CD14-positive monocyte (primary cell): Measurements from ENCODE around the gene TNNI3K. TPM values are rescaled to one million over a fixed set of nuclear protein-coding genes. Genes with fewer than 3 reads are reported as not detected.

Experiments used
- DNase-seq, 3 donors: peaks; one replicate each; pipeline ENCODE4 v3.0.0-alpha.2; 2011 to 2022
- H2AFZ ChIP-seq: 2 replicates; pipeline ENCODE4 v1.6.0; 2012; ENCODE audit warnings: mild to moderate bottlenecking, low read depth, low read length, inconsistent platforms; ENCODE audit not compliant: insufficient read depth, poor library complexity, severe bottlenecking
- H3K27ac ChIP-seq, 2 donors: 1 replicate in 1 of 2; 2 replicates in 1 of 2; pipeline ENCODE4 v1.5.1; 2012 to 2013; ENCODE audit warnings: low read length in 2 of 2, control low read depth in 1 of 2, inconsistent platforms in 1 of 2, low read depth in 1 of 2, mild to moderate bottlenecking in 1 of 2
- H3K27me3 ChIP-seq, 2 donors: one replicate each; pipeline versions ENCODE4 v1.6.0 to v1.6.1; 2011 to 2013; ENCODE audit warnings: low read length in 2 of 2; ENCODE audit not compliant: control insufficient read depth in 2 of 2, insufficient read depth in 2 of 2
- H3K36me3 ChIP-seq, 2 donors: replicated peaks in 1 of 2; 1 replicate in 1 of 2; 2 replicates in 1 of 2; pipeline versions ENCODE4 v1.5.1 to v1.6.1; 2012 to 2013; ENCODE audit warnings: low read length in 2 of 2, control low read depth in 1 of 2, inconsistent platforms in 1 of 2, mild to moderate bottlenecking in 1 of 2; ENCODE audit not compliant: insufficient read depth in 2 of 2, control insufficient read depth in 1 of 2
- H3K4me1 ChIP-seq, 2 donors: 1 replicate in 1 of 2; 2 replicates in 1 of 2; pipeline versions ENCODE4 v1.5.1 to v1.6.1; 2012 to 2013; ENCODE audit warnings: low read length in 2 of 2, control low read depth in 1 of 2, inconsistent platforms in 1 of 2, mild to moderate bottlenecking in 1 of 2, moderate library complexity in 1 of 2; ENCODE audit not compliant: insufficient read depth in 2 of 2, control insufficient read depth in 1 of 2
- H3K4me2 ChIP-seq: replicated peaks from 2 replicates; pipeline ENCODE3; 2012; ENCODE audit warnings: low read length, moderate library complexity, mild to moderate bottlenecking; ENCODE audit not compliant: poor library complexity, severe bottlenecking; ENCODE audit errors: extremely low read depth
- H3K4me3 ChIP-seq, 3 experiments: fragments of 200-600 bp in 1 of 3; sonication (generic) in 1 of 3; replicated peaks in 1 of 3; 1 replicate in 2 of 3; 2 replicates in 1 of 3; pipeline ENCODE4 v1.5.1; 2011 to 2013; ENCODE audit warnings: low read length in 3 of 3, mild to moderate bottlenecking in 3 of 3, control low read depth in 2 of 3, low read depth in 2 of 3, inconsistent platforms in 1 of 3, moderate library complexity in 1 of 3
- H3K79me2 ChIP-seq: 2 replicates; pipeline ENCODE4 v1.6.0; 2012; ENCODE audit warnings: mild to moderate bottlenecking, control low read depth, inconsistent platforms, low read length, moderate library complexity; ENCODE audit not compliant: insufficient read depth
- H3K9ac ChIP-seq: 2 replicates; pipeline ENCODE4 v1.6.0; 2017; ENCODE audit warnings: low read length, mild to moderate bottlenecking; ENCODE audit not compliant: insufficient read depth, poor library complexity, severe bottlenecking
- H3K9me3 ChIP-seq, 2 donors: replicated peaks in 1 of 2; 1 replicate in 1 of 2; 2 replicates in 1 of 2; pipeline versions ENCODE4 v1.5.1 to v1.6.1; 2012 to 2013; ENCODE audit warnings: low read length in 2 of 2, control low read depth in 1 of 2; ENCODE audit not compliant: control insufficient read depth in 1 of 2, insufficient read depth in 1 of 2
- H4K20me1 ChIP-seq: 2 replicates; pipeline ENCODE4 v1.6.0; 2012; ENCODE audit warnings: mild to moderate bottlenecking, low read length, control low read depth, moderate library complexity; ENCODE audit not compliant: insufficient read depth
- H3K27ac Mint-ChIP-seq, 7 donors: one replicate each; pipeline ENCODE4 v1.8.0; 2020; ENCODE audit warnings: mild to moderate bottlenecking in 7 of 7, mixed read lengths in 7 of 7, moderate library complexity in 6 of 7, inconsistent platforms in 2 of 7
- H3K27me3 Mint-ChIP-seq, 3 donors: one replicate each; pipeline ENCODE4 v1.8.0; 2021 to 2022; ENCODE audit warnings: low read depth in 3 of 3, mild to moderate bottlenecking in 3 of 3, mixed read lengths in 3 of 3, moderate library complexity in 3 of 3, inconsistent platforms in 1 of 3
- H3K36me3 Mint-ChIP-seq, 2 donors: one replicate each; pipeline ENCODE4 v1.8.0; 2020; ENCODE audit warnings: mixed read lengths in 2 of 2, inconsistent platforms in 1 of 2, mild to moderate bottlenecking in 1 of 2
- H3K4me1 Mint-ChIP-seq: one replicate; pipeline ENCODE4 v1.8.0; 2020; ENCODE audit warnings: mild to moderate bottlenecking, mixed read lengths
- H3K4me3 Mint-ChIP-seq, 2 donors: one replicate each; pipeline ENCODE4 v1.8.0; 2020; ENCODE audit warnings: mild to moderate bottlenecking in 2 of 2, mixed read lengths in 2 of 2, moderate library complexity in 1 of 2
- H3K9me3 Mint-ChIP-seq, 7 donors: one replicate each; pipeline ENCODE4 v1.8.0; 2020 to 2022; ENCODE audit warnings: mixed read lengths in 7 of 7, mild to moderate bottlenecking in 6 of 7, moderate library complexity in 6 of 7, inconsistent platforms in 2 of 7
- WGBS: methylation state at CpG from one replicate; pipeline ENCODE4 v1.1.5; 2013; ENCODE audit warnings: missing lambda C conversion rate; ENCODE audit not compliant: insufficient coverage; 5-methylcytosine and 5-hydroxymethylcytosine counted together
- intact Hi-C, 2 donors: fragments of 100-400 bp; cut with micrococcal nuclease; formaldehyde crosslinking; loops; one replicate each; pipeline versions ENCODE4 v1.15.0 to v1.15.1; 2023
- polyA plus RNA-seq, 3 donors: library from polyadenylated mRNA; depleted of rRNA in 1 of 3; unstranded in 2 of 3; stranded (reverse) in 1 of 3; fragments of 300-500 nt in 2 of 3; fragments of >200 nt in 1 of 3; fragmentation: Illumina TruSeq in 2 of 3; gene quantifications; 1 replicate in 2 of 3; 2 replicates in 1 of 3; pipeline ENCODE4 v1.2.3, GENCODE V29; 2012 to 2021
- TF ChIP-seq, protein P1 (sequence below): fragments of 200-600 bp; IDR thresholded peaks from one replicate; pipeline ENCODE4 v1.8.0; 2022; ENCODE audit warnings: antibody characterized with exemption, mild to moderate bottlenecking

TNNI3K gene
- polyA plus RNA-seq, 3 donors = 0.51 TPM; not detected in 2

DNA sequence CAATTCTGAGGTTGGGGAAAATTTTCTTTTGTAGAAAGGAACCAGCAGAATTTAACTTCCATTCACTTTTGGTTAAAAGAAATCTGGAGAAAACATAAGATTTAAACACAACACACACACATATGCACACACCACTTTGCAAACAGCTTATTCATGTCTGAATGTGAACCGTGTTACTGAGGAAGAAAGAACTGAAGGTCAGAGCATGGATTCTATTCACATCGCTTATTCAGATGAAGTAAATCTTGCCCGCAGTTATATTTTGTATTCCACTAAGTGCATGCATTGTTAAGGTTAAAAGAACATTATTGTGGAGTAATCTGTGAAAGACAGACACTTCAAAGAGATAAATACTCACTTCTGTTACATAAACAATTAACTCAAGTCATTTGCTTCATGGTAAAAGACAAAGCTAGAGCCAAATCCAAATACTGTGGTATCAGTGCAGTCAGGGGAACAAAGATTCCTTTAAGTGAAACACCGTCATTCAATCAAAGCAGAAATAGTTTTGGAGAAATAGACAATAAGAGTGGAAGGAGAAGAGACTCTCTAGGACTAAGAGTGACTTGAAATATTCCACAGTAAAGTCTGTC lies 195.3 kb downstream of the TNNI3K start:
- Mint-ChIP-seq H3K4me1 (no peaks in the 10 kb centered on the region), H3K27ac (no peak overlapping the region), H3K27me3 (no peaks in the 10 kb centered on the region), H3K9me3 (peaks cover 0 to 8% (median 0%) of the 10 kb centered on the region in 7 donors), H3K4me3 (no peak overlapping the region), H3K36me3 (no peaks in the 10 kb centered on the region)
- Histone ChIP-seq H2AFZ (no peak overlapping the region), H3K36me3 (no peaks in the 10 kb centered on the region), H4K20me1 (no peaks in the 10 kb centered on the region), H3K4me3 (no peak overlapping the region), H3K79me2 (no peaks in the 10 kb centered on the region), H3K9me3 (no peaks in the 10 kb centered on the region), H3K27me3 (no peaks in the 10 kb centered on the region), H3K4me2 (no peak overlapping the region), H3K27ac (no peak overlapping the region), H3K4me1 (no peaks in the 10 kb centered on the region), H3K9ac (no peak overlapping the region)
- WGBS = 100% methylated on average over 1 of the region's 4 CpGs
- TF ChIP-seq, protein P1, sequence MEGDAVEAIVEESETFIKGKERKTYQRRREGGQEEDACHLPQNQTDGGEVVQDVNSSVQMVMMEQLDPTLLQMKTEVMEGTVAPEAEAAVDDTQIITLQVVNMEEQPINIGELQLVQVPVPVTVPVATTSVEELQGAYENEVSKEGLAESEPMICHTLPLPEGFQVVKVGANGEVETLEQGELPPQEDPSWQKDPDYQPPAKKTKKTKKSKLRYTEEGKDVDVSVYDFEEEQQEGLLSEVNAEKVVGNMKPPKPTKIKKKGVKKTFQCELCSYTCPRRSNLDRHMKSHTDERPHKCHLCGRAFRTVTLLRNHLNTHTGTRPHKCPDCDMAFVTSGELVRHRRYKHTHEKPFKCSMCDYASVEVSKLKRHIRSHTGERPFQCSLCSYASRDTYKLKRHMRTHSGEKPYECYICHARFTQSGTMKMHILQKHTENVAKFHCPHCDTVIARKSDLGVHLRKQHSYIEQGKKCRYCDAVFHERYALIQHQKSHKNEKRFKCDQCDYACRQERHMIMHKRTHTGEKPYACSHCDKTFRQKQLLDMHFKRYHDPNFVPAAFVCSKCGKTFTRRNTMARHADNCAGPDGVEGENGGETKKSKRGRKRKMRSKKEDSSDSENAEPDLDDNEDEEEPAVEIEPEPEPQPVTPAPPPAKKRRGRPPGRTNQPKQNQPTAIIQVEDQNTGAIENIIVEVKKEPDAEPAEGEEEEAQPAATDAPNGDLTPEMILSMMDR = no peak
- no peak for DNase-seq
- intact Hi-C loops = no loop called here

DNA sequence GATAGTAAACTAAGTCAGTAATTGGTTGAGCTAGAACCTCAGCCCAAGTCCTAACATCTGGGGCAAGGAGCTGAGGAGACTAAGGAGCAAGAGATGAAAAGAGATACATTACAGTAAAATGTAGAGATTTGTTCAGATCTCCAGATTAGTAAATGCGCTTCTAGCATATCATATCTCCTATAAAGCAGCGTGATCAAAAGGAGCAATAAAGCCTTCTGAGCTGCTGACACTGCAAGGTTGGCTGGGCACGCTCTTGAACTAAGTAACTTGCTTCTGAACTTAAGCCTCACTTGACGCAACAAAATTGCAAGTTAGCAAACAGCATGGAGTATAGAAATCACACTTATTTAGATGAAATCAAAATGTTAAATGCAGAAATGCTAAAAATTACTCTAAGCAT lies 196.3 kb downstream of the TNNI3K start:
- Histone ChIP-seq H2AFZ (no peak overlapping the region), H3K36me3 (no peaks in the 10 kb centered on the region), H3K4me3 (no peak overlapping the region), H3K27me3 (no peaks in the 10 kb centered on the region), H3K27ac (no peak overlapping the region), H3K79me2 (no peaks in the 10 kb centered on the region), H4K20me1 (no peaks in the 10 kb centered on the region), H3K9ac (no peak overlapping the region), H3K4me2 (no peak overlapping the region), H3K4me1 (no peaks in the 10 kb centered on the region), H3K9me3 (no peaks in the 10 kb centered on the region)
- Mint-ChIP-seq H3K9me3 (peaks cover 0 to 8% (median 0%) of the 10 kb centered on the region in 7 donors), H3K4me1 (no peaks in the 10 kb centered on the region), H3K27me3 (no peaks in the 10 kb centered on the region), H3K4me3 (no peak overlapping the region), H3K27ac (no peak overlapping the region), H3K36me3 (no peaks in the 10 kb centered on the region)
- DNase-seq = no peak
- TF ChIP-seq, protein P1 = no peak
- intact Hi-C loops = no loop called here
- WGBS = 100% methylated on average over 1 of the region's 4 CpGs
